Hepatocyte (in vitro differentiated cells): ENCODE results near the gene AKAP10. TPM values are rescaled to one million over a fixed set of nuclear protein-coding genes. Genes with fewer than 3 reads are reported as not detected.

Experiments
- DNase-seq: peaks from one replicate; pipeline ENCODE4 v3.0.0-alpha.2; 2016; ENCODE audit warnings: low spot score
- H2AFZ ChIP-seq: fragments of 200-600 bp; sonication (generic); 2 replicates; pipeline ENCODE4 v1.6.0; 2016; ENCODE audit warnings: antibody characterized with exemption, mild to moderate bottlenecking
- H3K27ac ChIP-seq: fragments of 200-600 bp; sonication (generic); 2 replicates; pipeline ENCODE4 v1.5.1; 2016; ENCODE audit warnings: mild to moderate bottlenecking
- H3K27me3 ChIP-seq: fragments of 200-600 bp; sonication (generic); 2 replicates; pipeline ENCODE4 v1.6.1; 2016
- H3K36me3 ChIP-seq: fragments of 200-600 bp; sonication (generic); replicated peaks from 2 replicates; pipeline ENCODE4 v1.5.1; 2016; ENCODE audit warnings: low read depth; ENCODE audit not compliant: insufficient read depth
- H3K4me1 ChIP-seq: fragments of 200-600 bp; sonication (generic); 2 replicates; pipeline ENCODE4 v1.5.1; 2016; ENCODE audit warnings: mild to moderate bottlenecking, moderate library complexity; ENCODE audit not compliant: insufficient read depth
- H3K4me2 ChIP-seq: fragments of 200-600 bp; sonication (generic); 2 replicates; pipeline ENCODE4 v1.6.0; 2016
- H3K4me3 ChIP-seq: fragments of 200-600 bp; sonication (generic); 2 replicates; pipeline ENCODE4 v1.5.1; 2016; ENCODE audit warnings: mild to moderate bottlenecking
- H3K79me2 ChIP-seq: fragments of 200-600 bp; sonication (generic); 2 replicates; pipeline ENCODE4 v1.6.0; 2017; ENCODE audit warnings: mild to moderate bottlenecking
- H3K9me2 ChIP-seq: fragments of 200-600 bp; sonication (generic); replicated peaks from 2 replicates; pipeline ENCODE4 v1.6.0; 2017; ENCODE audit warnings: mild to moderate bottlenecking; ENCODE audit not compliant: insufficient read depth
- H3K9me3 ChIP-seq: fragments of 200-600 bp; sonication (generic); 2 replicates; pipeline ENCODE4 v1.5.1; 2016; ENCODE audit warnings: low read depth, mild to moderate bottlenecking
- H4K20me1 ChIP-seq: fragments of 200-600 bp; sonication (generic); 2 replicates; pipeline ENCODE4 v1.6.0; 2016; ENCODE audit warnings: mild to moderate bottlenecking; ENCODE audit not compliant: insufficient read depth, poor library complexity, severe bottlenecking
- EZH2 ChIP-seq: fragments of 200-600 bp; sonication (generic); IDR thresholded peaks from 2 replicates; pipeline ENCODE4 v1.6.1; 2016; ENCODE audit warnings: antibody characterized with exemption, mild to moderate bottlenecking, borderline replicate concordance
- EZH2phosphoT487 ChIP-seq: fragments of 200-600 bp; sonication (generic); IDR thresholded peaks from one replicate; pipeline ENCODE4 v1.6.1; 2018; ENCODE audit warnings: antibody characterized with exemption, mild to moderate bottlenecking, low read depth, moderate library complexity; ENCODE audit not compliant: unreplicated experiment, severe bottlenecking
- WGBS: methylation state at CpG from one replicate; pipeline ENCODE4 v1.1.6; 2016; ENCODE audit warnings: low lambda C conversion rate; ENCODE audit errors: missing lambda C conversion rate; 5-methylcytosine and 5-hydroxymethylcytosine counted together
- polyA plus RNA-seq: library from polyadenylated mRNA; unstranded; fragments of >200 nt; fragmentation: Nextera tagmentation; extraction: Ambion mirVana; gene quantifications from 2 replicates; pipeline ENCODE4 v1.2.1, GENCODE V29; 2016
- total RNA-seq: library from RNA; depleted of rRNA; stranded (reverse); fragments of >200 nt; gene quantifications from 2 replicates; pipeline ENCODE4 v1.2.3, GENCODE V29; 2014
- TF ChIP-seq, protein P1 (sequence below): fragments of 200-600 bp; sonication (generic); IDR thresholded peaks from 2 replicates; pipeline ENCODE4 v1.5.1; 2016; ENCODE audit warnings: antibody characterized with exemption, mild to moderate bottlenecking; ENCODE audit not compliant: poor library complexity

The AKAP10 gene
- total and polyA plus RNA-seq, 2 experiments from 2014 or later: 17.6 to 19.6 TPM

- Histone ChIP-seq H3K4me3 (no peak overlapping the region), H3K36me3 (no peaks in the 10 kb centered on the region), H3K9me3 (no peaks in the 10 kb centered on the region), H3K79me2 (peaks cover 85% of the 10 kb centered on the region), H2AFZ (no peak overlapping the region), H3K9me2 (no peaks in the 10 kb centered on the region), H3K4me1 (no peaks in the 10 kb centered on the region), H3K27me3 (no peaks in the 10 kb centered on the region), H3K27ac (peak overlapping the region; percentile 8), H3K4me2 (no peak overlapping the region), H4K20me1 (peaks cover 17% of the 10 kb centered on the region)
- 74% methylated on average over 10 of the region's 10 CpGs for WGBS
- TF ChIP-seq, protein P1, sequence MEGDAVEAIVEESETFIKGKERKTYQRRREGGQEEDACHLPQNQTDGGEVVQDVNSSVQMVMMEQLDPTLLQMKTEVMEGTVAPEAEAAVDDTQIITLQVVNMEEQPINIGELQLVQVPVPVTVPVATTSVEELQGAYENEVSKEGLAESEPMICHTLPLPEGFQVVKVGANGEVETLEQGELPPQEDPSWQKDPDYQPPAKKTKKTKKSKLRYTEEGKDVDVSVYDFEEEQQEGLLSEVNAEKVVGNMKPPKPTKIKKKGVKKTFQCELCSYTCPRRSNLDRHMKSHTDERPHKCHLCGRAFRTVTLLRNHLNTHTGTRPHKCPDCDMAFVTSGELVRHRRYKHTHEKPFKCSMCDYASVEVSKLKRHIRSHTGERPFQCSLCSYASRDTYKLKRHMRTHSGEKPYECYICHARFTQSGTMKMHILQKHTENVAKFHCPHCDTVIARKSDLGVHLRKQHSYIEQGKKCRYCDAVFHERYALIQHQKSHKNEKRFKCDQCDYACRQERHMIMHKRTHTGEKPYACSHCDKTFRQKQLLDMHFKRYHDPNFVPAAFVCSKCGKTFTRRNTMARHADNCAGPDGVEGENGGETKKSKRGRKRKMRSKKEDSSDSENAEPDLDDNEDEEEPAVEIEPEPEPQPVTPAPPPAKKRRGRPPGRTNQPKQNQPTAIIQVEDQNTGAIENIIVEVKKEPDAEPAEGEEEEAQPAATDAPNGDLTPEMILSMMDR: no peak
- TF ChIP-seq EZH2phosphoT487: no peak
- no peak for TF ChIP-seq EZH2
- DNase-seq: no peak
Measured at GRCh38 chr17:19948116-19948943, 29.3 kb downstream of the AKAP10 start.

DNA sequence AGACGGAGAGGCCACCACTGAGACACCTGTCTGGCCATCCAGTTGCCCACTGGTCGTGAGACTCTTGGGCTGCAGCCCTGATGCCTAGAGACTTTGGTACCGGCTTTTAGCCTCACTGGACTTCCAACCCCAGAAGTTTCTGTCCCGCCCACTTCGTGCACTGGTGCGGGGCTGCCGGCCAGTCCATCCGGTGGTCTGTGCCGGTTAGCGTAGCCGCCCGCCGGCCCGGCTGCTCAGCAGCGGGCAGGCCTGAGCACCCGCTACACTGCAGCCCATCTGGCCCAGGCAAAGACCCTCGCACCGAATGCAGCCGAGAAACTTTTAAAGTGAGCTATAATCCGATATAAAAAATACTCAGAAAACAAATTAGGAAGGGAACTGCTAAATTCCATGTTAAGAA, 30.7 kb downstream of the AKAP10 start:
- H3K9me3 ChIP-seq: no peaks in the 10 kb centered on the region
- no peaks in the 10 kb centered on the region for H3K9me2 ChIP-seq
- no peaks in the 10 kb centered on the region for H3K36me3 ChIP-seq
- WGBS: 97% methylated on average over 20 of the region's 20 CpGs
- no peaks in the 10 kb centered on the region for H3K27me3 ChIP-seq
- H4K20me1 ChIP-seq: peaks cover 17% of the 10 kb centered on the region
- H3K27ac ChIP-seq: no peak overlapping the region
- peaks cover 85% of the 10 kb centered on the region for H3K79me2 ChIP-seq
- H3K4me2 ChIP-seq: no peak overlapping the region
- TF ChIP-seq, protein P1: no peak
- TF ChIP-seq EZH2 (no peak), EZH2phosphoT487 (no peak)
- DNase-seq: no peak
- peaks cover 5% of the 10 kb centered on the region for H3K4me1 ChIP-seq
- no peak overlapping the region for H3K4me3 ChIP-seq
- no peak overlapping the region for H2AFZ ChIP-seq

- H2AFZ ChIP-seq: no peak overlapping the region
- TF ChIP-seq, protein P1: no peak
- TF ChIP-seq EZH2 (no peak), EZH2phosphoT487 (no peak)
- H3K79me2 ChIP-seq: peaks cover 78% of the 10 kb centered on the region
- DNase-seq: no peak
- no peaks in the 10 kb centered on the region for H3K36me3 ChIP-seq
- no peaks in the 10 kb centered on the region for H3K9me3 ChIP-seq
- H3K27ac ChIP-seq: no peak overlapping the region
- H3K27me3 ChIP-seq: no peaks in the 10 kb centered on the region
- H3K4me2 ChIP-seq: no peak overlapping the region
- H3K9me2 ChIP-seq: no peaks in the 10 kb centered on the region
- WGBS: 84% methylated on average over 2 of the region's 2 CpGs
- H3K4me3 ChIP-seq: no peak overlapping the region
- peaks cover 20% of the 10 kb centered on the region for H4K20me1 ChIP-seq
- H3K4me1 ChIP-seq: peaks cover 18% of the 10 kb centered on the region
Measured at GRCh38 chr17:19945009-19945626, 32.5 kb downstream of the AKAP10 start.
